GM19023 (cell line): ENCODE results near the gene KCTD16.
A peak's percentile ranks its signal among the peaks of the same experiment; 100 is the strongest.

Experiments used
- ATAC-seq: cut with Tn5 transposase; IDR thresholded peaks from one replicate; pipeline ENCODE4 v1.9.1; 2021; ENCODE audit warnings: mild to moderate bottlenecking, moderate library complexity; ENCODE audit not compliant: unreplicated experiment

The KCTD16 gene

GRCh38 chr5:144162686-144163085, 8.0 kb upstream of the KCTD16 start:
- no peak for ATAC-seq

GRCh38 chr5:144166696-144167095, 4.0 kb upstream of the KCTD16 start:
- no peak for ATAC-seq

- ATAC-seq, result no peak
Observed at GRCh38 chr5:144167998-144168397, 2.7 kb upstream of the KCTD16 start.

- peak; percentile 1 for ATAC-seq
Observed at GRCh38 chr5:144169904-144170275, 783 bp upstream of the KCTD16 start.

- ATAC-seq, result no peak
Observed at GRCh38 chr5:144173766-144174165, 3.1 kb downstream of the KCTD16 start.

GRCh38 chr5:144177548-144177947, 6.9 kb downstream of the KCTD16 start:
- ATAC-seq, result no peak

GRCh38 chr5:144179226-144179625, 8.6 kb downstream of the KCTD16 start:
- ATAC-seq, result no peak

- ATAC-seq, result no peak
Observed at GRCh38 chr5:144183254-144183889, 12.7 kb downstream of the KCTD16 start.

- peak; percentile 65 for ATAC-seq
Observed at GRCh38 chr5:144187699-144188294, 17.1 kb downstream of the KCTD16 start.

- peak; percentile 54 for ATAC-seq
Observed at GRCh38 chr5:144189800-144190429, 19.2 kb downstream of the KCTD16 start.

GRCh38 chr5:144191531-144191930, 20.9 kb downstream of the KCTD16 start:
- ATAC-seq, result no peak

GRCh38 chr5:144191998-144192397, 21.3 kb downstream of the KCTD16 start:
- peak; percentile 80 for ATAC-seq

GRCh38 chr5:144192661-144193060, 22.0 kb downstream of the KCTD16 start:
- no peak for ATAC-seq

- no peak for ATAC-seq
Observed at GRCh38 chr5:144194144-144194543, 23.5 kb downstream of the KCTD16 start.

GRCh38 chr5:144195448-144195847, 24.8 kb downstream of the KCTD16 start:
- ATAC-seq, result no peak

- ATAC-seq, result no peak
Observed at GRCh38 chr5:144196612-144197011, 25.9 kb downstream of the KCTD16 start.

GRCh38 chr5:144198386-144198785, 27.7 kb downstream of the KCTD16 start:
- no peak for ATAC-seq

- ATAC-seq, result no peak
Observed at GRCh38 chr5:144201588-144201987, 30.9 kb downstream of the KCTD16 start.

GRCh38 chr5:144202072-144202471, 31.4 kb downstream of the KCTD16 start:
- ATAC-seq, result no peak

- no peak for ATAC-seq
Observed at GRCh38 chr5:144202726-144203125, 32.1 kb downstream of the KCTD16 start.

- no peak for ATAC-seq
Observed at GRCh38 chr5:144203750-144204596, 33.3 kb downstream of the KCTD16 start.
